D341Med (cell line): ENCODE measurements around the gene KIF1C.
"Not testable (repeated sequence)": the region's sequence is repeated elsewhere in the genome, so short reads cannot be mapped to it uniquely, and the experiment has no call there.

Experiments used
- DNase-seq: peaks from one replicate; pipeline ENCODE4 v3.0.0; 2012; ENCODE audit warnings: low spot score

The KIF1C gene

GRCh38 chr17:5002121-5002788 is 4.5 kb downstream of the KIF1C start:
- DNase-seq = no peak

DNA sequence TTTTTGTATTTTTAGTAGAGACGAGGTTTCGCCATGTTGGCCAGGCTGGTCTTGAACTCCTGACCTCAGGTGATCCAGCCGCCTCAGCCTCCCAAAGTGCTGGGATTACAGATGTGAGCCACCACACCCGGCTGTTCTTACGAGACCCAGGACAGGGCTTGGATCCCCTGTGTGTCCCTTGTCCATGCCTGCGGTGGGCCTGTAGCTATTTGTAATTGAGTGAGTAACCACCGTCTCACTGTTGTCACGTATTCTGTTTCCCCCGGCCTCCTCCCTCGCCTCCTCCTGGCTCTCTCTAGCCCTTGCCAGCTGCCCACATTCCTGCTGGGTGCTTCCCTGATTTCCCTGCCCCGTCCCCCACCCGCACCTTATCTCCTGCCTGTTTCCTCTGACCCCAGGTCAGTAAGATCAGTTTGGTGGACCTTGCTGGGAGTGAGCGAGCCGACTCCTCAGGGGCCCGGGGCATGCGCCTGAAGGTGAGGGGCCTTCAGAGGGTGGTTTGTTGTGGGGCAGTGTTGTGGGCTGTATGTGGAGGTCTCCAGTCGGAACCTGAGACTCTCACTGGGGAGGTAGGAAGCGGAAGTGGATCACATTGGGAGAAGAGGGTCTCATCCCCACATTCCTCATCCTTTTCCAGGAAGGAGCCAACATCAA is 5.6 kb downstream of the KIF1C start:
- DNase-seq = no peak

DNA sequence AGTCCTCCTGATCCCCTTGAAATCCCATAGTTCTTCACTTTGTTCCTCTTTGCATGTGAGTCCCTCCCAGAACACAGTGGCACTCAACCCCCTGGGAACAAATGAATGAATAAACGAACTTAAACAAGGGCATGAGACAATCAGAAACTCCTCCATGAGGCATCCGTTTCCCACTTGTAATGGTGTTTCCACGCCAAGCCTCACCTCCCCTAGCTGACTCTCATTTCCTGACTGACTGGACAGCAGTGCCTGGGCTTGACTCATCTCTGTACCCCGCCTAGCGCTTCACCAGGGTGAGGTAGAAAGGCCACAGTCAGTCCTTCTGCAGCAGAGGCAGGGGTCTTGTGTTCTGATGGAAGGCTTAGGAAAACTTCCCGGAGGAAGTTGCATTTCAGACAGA is 14.2 kb downstream of the KIF1C start:
- no peak for DNase-seq

DNA sequence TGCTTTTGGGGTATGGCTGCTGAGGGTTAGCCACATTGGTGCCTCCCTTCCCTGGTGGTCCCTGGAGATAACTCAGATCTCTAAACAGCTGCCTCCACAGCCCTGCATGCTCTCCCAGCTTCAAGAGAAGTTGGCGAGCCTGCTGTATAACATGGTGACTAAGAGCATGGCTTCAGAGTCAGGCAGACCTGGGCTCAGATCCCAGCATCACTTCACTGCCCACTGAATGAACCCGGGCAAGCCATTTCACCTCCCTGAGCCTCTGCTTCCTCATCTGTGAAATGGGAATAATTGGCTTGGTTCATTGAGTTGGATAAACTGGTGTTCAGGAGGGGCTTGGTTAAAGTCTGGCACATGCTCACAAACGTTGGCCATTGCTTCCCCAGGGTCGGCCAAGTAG is 16.6 kb downstream of the KIF1C start:
- DNase-seq = no peak

- DNase-seq = peak; percentile 53
Measured at GRCh38 chr17:5019475-5019956, 21.8 kb downstream of the KIF1C start.

- DNase-seq = no peak
Measured at GRCh38 chr17:5020502-5021023, 22.8 kb downstream of the KIF1C start.

DNA sequence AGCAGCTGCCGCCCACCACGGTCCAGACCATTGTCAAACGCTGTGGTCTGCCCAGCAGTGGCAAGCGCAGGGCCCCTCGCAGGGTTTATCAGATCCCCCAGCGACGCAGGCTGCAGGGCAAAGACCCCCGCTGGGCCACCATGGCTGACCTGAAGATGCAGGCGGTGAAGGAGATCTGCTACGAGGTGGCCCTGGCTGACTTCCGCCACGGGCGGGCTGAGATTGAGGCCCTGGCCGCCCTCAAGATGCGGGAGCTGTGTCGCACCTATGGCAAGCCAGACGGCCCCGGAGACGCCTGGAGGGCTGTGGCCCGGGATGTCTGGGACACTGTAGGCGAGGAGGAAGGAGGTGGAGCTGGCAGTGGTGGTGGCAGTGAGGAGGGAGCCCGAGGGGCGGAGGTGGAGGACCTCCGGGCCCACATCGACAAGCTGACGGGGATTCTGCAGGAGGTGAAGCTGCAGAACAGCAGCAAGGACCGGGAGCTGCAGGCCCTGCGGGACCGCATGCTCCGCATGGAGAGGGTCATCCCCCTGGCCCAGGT is 24.5 kb downstream of the KIF1C start:
- no peak for DNase-seq

GRCh38 chr17:5023588-5024147 is 25.9 kb downstream of the KIF1C start:
- no peak for DNase-seq

GRCh38 chr17:5024604-5025003 is 26.9 kb downstream of the KIF1C start:
- DNase-seq = no peak

GRCh38 chr17:5027299-5027698 is 29.5 kb downstream of the KIF1C start:
- no peak for DNase-seq

DNA sequence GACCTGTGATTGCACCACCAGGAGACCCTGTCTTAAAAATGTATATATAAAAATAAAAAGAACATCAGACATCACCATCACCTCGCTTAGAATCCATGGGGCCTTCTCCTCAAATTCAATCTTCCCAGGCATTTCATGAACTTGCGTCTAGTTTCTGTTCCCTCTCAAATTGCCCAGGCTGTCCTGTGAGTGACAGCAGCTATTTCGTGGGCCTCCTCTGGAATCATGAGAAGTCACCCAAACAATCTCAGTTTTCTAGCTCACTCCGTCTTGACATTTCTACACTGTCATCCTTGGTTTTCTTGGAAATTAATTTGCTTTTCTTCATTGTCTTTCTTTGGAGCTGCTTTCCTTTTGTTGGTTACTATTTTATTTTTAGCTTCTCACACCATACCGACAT is 30.2 kb downstream of the KIF1C start:
- no peak for DNase-seq

DNA sequence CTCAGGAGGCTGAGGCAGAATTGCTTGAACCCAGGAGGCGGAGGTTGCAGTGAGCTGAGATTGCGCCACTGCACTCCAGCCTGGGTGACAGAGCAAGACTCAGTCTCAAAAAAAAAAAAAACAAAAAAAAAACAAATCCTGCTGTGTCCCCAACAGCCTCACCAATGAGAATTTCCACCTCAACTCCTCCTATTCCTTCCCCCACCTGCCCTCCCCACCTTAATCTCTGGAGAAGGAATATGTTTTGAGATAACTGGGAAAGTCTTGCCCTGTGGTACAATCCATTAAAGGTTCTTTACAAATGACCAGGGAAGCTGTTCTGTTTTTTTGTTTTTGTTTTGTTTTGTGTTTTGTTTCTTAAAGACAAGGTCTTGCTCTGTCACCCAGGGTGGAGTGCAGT is 32.4 kb downstream of the KIF1C start:
- not testable (repeated sequence) for DNase-seq

- peak; percentile 91 for DNase-seq
Measured at GRCh38 chr17:5031365-5032082, 33.8 kb downstream of the KIF1C start.

DNA sequence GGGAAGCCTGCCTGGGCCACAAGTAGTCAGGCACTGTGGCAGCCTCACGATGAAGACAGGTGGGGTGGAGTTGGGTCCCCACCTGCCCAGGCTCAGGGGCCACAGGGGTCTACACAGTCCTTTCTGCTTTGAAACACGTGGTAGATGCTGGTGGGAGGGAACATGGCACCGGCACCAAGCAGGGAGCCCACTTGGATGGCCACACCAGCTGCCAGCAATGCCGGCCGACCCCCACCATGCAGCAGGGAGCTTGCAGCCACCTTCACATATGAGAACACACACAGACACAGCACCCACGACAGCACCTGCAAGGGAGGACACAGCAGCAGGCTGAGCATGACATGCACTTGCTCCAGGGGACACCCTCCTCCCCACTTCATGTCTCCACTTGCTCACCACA is 35.1 kb downstream of the KIF1C start:
- DNase-seq = no peak

DNA sequence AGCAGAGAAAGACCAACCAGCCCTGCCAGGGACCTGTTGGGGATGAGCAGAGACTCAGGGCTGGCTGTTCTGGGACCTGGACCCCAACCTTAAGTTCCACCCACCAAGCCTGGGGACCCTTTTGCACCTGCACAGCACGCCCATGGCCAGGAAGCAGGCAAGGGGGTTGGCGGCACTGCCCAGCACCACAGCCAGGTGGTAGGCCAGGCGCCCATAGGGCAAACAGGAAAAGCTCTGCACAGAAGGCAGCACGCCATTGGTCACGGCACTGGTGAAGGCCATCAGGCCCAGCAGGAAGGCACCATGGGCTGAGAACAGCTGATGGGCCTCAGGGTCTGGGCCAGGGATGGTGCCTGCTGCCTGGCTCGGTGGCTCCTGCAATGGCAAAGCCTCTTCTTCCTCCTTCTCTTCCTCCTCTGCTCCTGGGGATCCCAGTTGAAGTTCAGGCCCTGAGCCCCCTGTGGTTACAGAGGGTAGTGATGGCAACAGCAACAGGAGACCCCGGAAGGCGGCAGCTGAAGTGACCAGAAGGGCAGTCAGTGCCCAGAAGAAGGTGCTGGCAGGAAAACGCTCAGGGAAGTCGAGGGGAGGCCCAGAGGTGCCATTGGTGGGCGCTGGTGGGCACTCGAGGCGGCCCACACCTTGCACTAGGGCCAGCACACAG is 35.7 kb downstream of the KIF1C start:
- DNase-seq = no peak

GRCh38 chr17:5034063-5034462 is 36.3 kb downstream of the KIF1C start:
- DNase-seq = no peak

DNA sequence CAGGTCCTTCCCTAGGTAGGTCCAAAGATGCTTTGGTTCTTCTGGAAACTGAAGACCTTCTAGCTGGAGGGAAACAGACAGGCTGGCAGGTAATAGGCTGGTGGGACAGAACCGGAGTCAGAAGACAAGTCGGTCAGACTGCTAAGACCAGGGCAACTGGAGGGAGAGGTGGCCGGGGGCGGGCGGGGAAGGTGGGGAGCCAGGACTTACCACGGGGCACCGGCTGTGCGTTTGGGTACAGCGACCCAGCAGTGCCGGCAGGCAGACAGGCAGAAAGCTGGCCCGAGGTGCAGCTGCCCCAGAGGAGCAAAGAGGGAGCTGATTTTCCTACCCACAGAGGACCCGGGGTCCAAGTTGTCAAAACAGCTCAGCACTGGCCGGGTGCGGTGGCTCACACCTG is 36.9 kb downstream of the KIF1C start:
- DNase-seq = no peak

- DNase-seq = no peak
Measured at GRCh38 chr17:5035315-5035714, 37.6 kb downstream of the KIF1C start, which contains the start of gene SLC52A1. Gene SLC52A1 (minus strand): TSS chr17:5035426. CDS start chr17:5034606, 820 bp downstream.

- DNase-seq = no peak
Measured at GRCh38 chr17:5042157-5043022, 44.6 kb downstream of the KIF1C start.

GRCh38 chr17:5043524-5043923 is 45.8 kb downstream of the KIF1C start:
- DNase-seq = no peak

DNA sequence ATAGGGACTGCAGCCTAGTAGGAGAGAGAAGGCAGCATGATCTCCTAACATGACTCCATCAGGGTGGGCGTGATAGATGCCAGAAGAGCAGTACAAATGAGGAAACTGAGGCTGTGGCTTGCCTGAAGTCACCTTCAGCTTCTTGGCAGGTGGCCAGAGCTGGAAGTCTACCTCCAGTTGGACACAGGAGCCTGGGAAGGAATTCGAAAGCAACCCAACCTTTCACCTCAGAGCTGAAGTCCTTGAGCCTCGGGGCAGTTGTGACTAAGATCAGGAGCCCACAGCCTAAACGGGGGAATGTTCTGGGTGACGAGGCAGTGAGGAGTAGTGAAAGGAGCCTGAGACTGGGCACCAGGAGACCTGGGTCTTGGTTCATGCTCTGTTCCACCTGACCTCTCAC is 46.9 kb downstream of the KIF1C start:
- no peak for DNase-seq
